OCI-LY1 (cell line): ENCODE results near the gene PROSER2.

Experiments used
- H2AFZ ChIP-seq: fragments of 200-600 bp; sonication (generic), shearing (Covaris generic); 2 replicates; pipeline ENCODE4 v1.6.0; 2014; ENCODE audit warnings: antibody characterized with exemption, mild to moderate bottlenecking, low read length
- H3F3A ChIP-seq: fragments of 200-600 bp; sonication (generic), shearing (Covaris generic); 2 replicates; pipeline ENCODE4 v1.6.0; 2014; ENCODE audit warnings: mild to moderate bottlenecking, antibody characterized with exemption, low read length, moderate library complexity; ENCODE audit not compliant: insufficient read depth
- H3K27ac ChIP-seq: fragments of 200-600 bp; sonication (generic); 2 replicates; pipeline ENCODE4 v1.5.1; 2014; ENCODE audit warnings: low read length, mixed run types, mild to moderate bottlenecking, low read depth; ENCODE audit not compliant: poor library complexity, severe bottlenecking
- H3K27me3 ChIP-seq: fragments of 200-600 bp; sonication (generic); 2 replicates; pipeline ENCODE4 v1.6.0; 2014; ENCODE audit warnings: antibody characterized with exemption, mild to moderate bottlenecking, low read length, moderate library complexity; ENCODE audit not compliant: insufficient read depth
- H3K36me3 ChIP-seq: fragments of 200-600 bp; sonication (generic); 2 replicates; pipeline ENCODE4 v1.6.1; 2014; ENCODE audit warnings: mild to moderate bottlenecking, antibody characterized with exemption, low read length, moderate library complexity, mixed read lengths; ENCODE audit not compliant: insufficient read depth
- H3K4me1 ChIP-seq: fragments of 200-600 bp; sonication (generic); 2 replicates; pipeline ENCODE4 v1.5.1; 2014; ENCODE audit warnings: mild to moderate bottlenecking, low read length, moderate library complexity; ENCODE audit not compliant: insufficient read depth, severe bottlenecking
- H3K4me2 ChIP-seq: fragments of 200-600 bp; sonication (generic), shearing (Covaris generic); 2 replicates; pipeline ENCODE4 v1.6.1; 2014; ENCODE audit warnings: low read length
- H3K4me3 ChIP-seq: fragments of 200-600 bp; sonication (generic); 2 replicates; pipeline ENCODE4 v1.5.1; 2014; ENCODE audit warnings: low read length, low read depth, mild to moderate bottlenecking, mixed read lengths; ENCODE audit not compliant: poor library complexity, severe bottlenecking
- H3K79me2 ChIP-seq: fragments of 200-600 bp; shearing (Covaris generic); 2 replicates; pipeline ENCODE4 v1.6.1; 2016; ENCODE audit warnings: mixed run types, low read length, mixed read lengths; ENCODE audit not compliant: insufficient read depth
- H3K9ac ChIP-seq: fragments of 200-600 bp; sonication (generic), shearing (Covaris generic); 2 replicates; pipeline ENCODE4 v1.6.1; 2014; ENCODE audit warnings: mild to moderate bottlenecking, low read length, mixed read lengths
- H3K9me2 ChIP-seq: fragments of 200-600 bp; sonication (generic), shearing (Covaris generic); 2 replicates; pipeline ENCODE4 v1.6.1; 2014; ENCODE audit warnings: low read depth, mild to moderate bottlenecking, low read length, mixed read lengths
- H3K9me3 ChIP-seq: fragments of 200-600 bp; shearing (Covaris generic); 2 replicates; pipeline ENCODE4 v1.6.1; 2014; ENCODE audit warnings: low read length, mixed read lengths
- H4K20me1 ChIP-seq: fragments of 200-600 bp; sonication (generic), shearing (Covaris generic); 2 replicates; pipeline ENCODE4 v1.6.0; 2016; ENCODE audit warnings: mild to moderate bottlenecking, low read length; ENCODE audit not compliant: insufficient read depth
- CTCF ChIP-seq: fragments of 200-600 bp; sonication (generic), shearing (Covaris generic); IDR thresholded peaks from 2 replicates; pipeline ENCODE4 v1.5.1; 2017; ENCODE audit warnings: mild to moderate bottlenecking, antibody characterized with exemption, low read length, moderate library complexity, mixed read lengths
- EZH2 ChIP-seq: fragments of 200-600 bp; sonication (generic), shearing (Covaris generic); IDR thresholded peaks from 2 replicates; pipeline ENCODE4 v1.8.0; 2017; ENCODE audit warnings: borderline replicate concordance, mixed run types, mild to moderate bottlenecking, antibody characterized with exemption, low read length, moderate library complexity, mixed read lengths

Gene PROSER2

DNA sequence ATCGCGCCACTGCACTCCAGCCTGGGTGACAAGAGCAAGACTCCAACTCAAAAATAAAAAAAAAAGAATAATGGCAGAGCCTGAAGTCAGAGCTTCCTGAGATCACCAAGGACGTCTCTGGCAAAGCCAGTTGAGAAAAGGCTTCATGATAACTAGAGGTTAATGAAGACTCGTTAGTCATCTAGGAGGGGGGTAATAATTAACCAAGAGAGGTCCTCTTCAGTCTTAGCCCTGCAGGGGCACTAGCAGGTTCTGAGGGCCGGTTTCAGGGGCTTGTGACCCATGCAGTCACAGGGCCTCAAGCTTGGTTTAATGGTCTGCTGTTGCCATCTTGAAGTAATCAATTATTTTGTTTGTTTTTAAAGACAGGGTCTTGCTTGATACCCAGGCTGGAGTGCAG is 28.6 kb upstream of the PROSER2 start:
- no peak overlapping the region for H3K27ac ChIP-seq
- TF ChIP-seq EZH2 = no peak
- TF ChIP-seq CTCF = no peak
- H3F3A ChIP-seq = no peaks in the 10 kb centered on the region
- no peaks in the 10 kb centered on the region for H3K27me3 ChIP-seq
- H3K79me2 ChIP-seq = no peaks in the 10 kb centered on the region
- no peak overlapping the region for H3K4me2 ChIP-seq
- no peaks in the 10 kb centered on the region for H3K36me3 ChIP-seq
- H3K9me3 ChIP-seq = no peaks in the 10 kb centered on the region
- H2AFZ ChIP-seq = no peak overlapping the region
- H3K9ac ChIP-seq = no peak overlapping the region
- H3K4me3 ChIP-seq = no peak overlapping the region
- no peaks in the 10 kb centered on the region for H3K9me2 ChIP-seq
- no peaks in the 10 kb centered on the region for H3K4me1 ChIP-seq
- H4K20me1 ChIP-seq = no peaks in the 10 kb centered on the region

DNA sequence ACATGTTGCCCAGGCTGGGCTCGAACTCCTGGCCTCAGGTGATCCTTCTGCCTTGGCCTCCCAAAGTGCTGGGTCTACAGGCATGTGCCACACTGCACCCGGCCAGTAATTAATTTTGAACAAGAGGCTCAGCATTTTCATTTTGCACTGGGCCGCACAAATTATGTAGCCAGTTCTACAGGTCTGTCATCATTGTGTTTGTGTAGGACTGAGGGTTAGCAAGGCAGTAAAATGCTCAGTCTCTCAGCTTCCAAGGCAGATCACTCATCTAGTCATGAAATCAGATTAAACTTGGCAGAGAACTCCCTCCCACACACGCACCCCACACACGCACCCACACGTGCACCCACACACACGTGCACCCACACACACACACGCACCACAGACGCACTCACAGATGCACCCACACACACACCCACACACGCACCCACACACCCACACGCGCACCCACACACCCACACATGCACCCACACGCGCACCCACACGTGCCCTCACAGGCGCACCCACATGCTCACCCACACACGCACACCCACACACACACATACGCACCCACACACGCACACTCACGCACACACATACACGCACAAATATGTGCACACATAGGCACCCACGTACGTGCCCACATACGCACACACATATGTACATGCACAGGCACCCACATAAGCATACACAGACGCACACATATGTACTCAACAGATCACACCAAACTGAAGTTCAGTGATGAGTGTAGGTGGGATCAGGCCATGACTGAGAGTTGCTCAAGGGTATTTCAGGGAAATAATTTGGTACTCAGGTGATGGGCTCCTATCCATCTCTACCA is 27.8 kb upstream of the PROSER2 start:
- no peaks in the 10 kb centered on the region for H4K20me1 ChIP-seq
- H3K79me2 ChIP-seq = no peaks in the 10 kb centered on the region
- H3K4me1 ChIP-seq = no peaks in the 10 kb centered on the region
- no peaks in the 10 kb centered on the region for H3K9me2 ChIP-seq
- H3K4me2 ChIP-seq = no peak overlapping the region
- no peak for TF ChIP-seq CTCF
- no peak for TF ChIP-seq EZH2
- no peaks in the 10 kb centered on the region for H3K9me3 ChIP-seq
- no peak overlapping the region for H3K27ac ChIP-seq
- no peak overlapping the region for H3K4me3 ChIP-seq
- H2AFZ ChIP-seq = no peak overlapping the region
- no peaks in the 10 kb centered on the region for H3F3A ChIP-seq
- no peak overlapping the region for H3K9ac ChIP-seq
- H3K36me3 ChIP-seq = no peaks in the 10 kb centered on the region
- no peaks in the 10 kb centered on the region for H3K27me3 ChIP-seq

GRCh38 chr10:11796474-11796873 is 26.7 kb upstream of the PROSER2 start:
- TF ChIP-seq EZH2 (no peak), CTCF (no peak)
- Histone ChIP-seq H3K9ac (no peak overlapping the region), H3K27me3 (no peaks in the 10 kb centered on the region), H3K36me3 (no peaks in the 10 kb centered on the region), H3K4me2 (no peak overlapping the region), H3K9me3 (no peaks in the 10 kb centered on the region), H3K27ac (no peak overlapping the region), H4K20me1 (no peaks in the 10 kb centered on the region), H3K4me1 (no peaks in the 10 kb centered on the region), H3F3A (no peaks in the 10 kb centered on the region), H3K9me2 (no peaks in the 10 kb centered on the region), H3K4me3 (no peak overlapping the region), H3K79me2 (no peaks in the 10 kb centered on the region), H2AFZ (no peak overlapping the region)
